GM18868 (cell line): Measurements from ENCODE around the gene GAL3ST2.
"Not testable (repeated sequence)": the region's sequence is repeated elsewhere in the genome, so short reads cannot be mapped to it uniquely, and the experiment has no call there.

Experiments
- ATAC-seq: cut with Tn5 transposase; IDR thresholded peaks from one replicate; pipeline ENCODE4 v1.9.1; 2021; ENCODE audit warnings: mild to moderate bottlenecking, moderate library complexity; ENCODE audit not compliant: unreplicated experiment

Gene GAL3ST2

DNA sequence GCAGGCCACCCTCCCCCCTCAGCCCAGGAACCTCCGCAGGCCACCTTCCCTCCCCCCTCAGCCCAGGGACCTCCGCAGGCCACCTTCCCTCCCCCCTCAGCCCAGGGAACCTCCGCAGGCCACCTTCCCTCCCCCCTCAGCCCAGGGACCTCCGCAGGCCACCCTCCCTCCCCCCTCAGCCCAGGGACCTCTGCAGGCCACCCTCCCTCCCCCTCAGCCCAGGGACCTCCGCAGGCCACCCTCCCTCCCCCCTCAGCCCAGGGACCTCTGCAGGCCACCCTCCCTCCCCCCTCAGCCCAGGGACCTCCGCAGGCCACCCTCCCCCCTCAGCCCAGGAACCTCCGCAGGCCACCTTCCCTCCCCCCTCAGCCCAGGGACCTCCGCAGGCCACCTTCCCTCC is 29.6 kb downstream of the GAL3ST2 start:
- ATAC-seq: not testable (repeated sequence)

DNA sequence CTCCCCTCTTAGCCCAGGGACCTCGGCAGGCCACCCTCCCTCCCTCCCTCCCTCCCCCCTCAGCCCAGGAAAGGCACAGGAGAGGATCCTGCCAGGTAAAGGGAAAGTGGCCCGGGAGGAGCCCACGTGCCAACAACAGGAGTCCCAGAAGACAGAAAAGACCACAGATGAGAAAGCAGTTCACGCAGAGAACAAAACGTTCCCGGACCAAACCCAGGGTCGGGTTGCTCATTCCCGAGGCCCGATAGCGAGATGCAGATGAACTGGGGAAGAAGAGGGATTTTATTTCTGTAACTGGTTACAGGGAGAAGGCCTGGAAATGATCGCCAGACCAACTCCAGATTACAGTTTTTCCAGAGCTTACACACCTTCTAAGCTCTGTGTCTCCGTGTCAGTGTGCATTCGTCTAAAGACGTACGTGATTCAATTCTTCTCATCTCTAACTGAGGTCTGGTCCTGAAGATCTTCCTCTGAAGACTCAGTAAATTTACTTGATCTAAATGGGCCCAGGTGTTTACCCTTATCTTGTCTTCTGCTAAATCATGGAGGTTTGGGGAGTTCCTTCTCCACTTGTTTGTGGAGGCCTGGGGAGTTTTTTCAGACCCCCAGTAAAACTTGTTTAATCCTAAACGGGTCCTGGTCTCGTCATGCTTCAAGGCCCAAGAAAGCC is 31.6 kb downstream of the GAL3ST2 start:
- no peak for ATAC-seq

DNA sequence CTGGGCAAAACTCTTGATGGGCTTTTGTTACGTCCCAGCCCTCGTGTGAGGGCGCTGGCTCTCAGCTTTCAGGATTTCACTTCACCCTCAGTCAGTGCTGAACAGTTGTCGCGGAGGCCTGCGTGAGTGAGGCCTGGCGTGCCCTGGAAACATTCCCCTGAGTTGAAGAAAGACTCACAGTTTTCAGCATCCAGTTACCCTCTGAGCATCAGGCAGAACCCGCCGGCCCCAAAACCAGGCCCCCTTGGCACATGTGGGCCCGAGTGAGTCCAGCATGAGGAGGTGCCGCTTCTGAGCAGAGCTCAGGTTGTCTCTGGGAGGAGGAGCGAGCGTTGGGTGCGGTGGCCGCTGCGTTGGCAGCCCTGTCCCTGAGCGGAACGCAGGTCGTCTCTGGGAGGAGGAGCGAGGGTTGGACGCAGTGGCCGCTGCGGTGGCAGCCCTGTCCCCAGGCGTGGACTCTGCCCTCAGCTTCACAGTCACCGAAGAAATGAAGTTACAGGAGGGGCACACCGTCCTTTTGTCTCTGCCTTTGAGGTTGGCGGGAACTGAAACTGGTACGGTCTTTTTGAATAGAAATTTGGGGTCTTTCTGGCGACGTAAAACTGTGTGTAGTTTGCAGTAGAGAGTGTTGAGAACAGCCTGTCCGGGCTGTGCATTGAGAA is 32.2 kb downstream of the GAL3ST2 start, which contains the start of gene NEU4:
Gene NEU4 (plus strand): TSS at position 473 of the 662 bp plus-strand sequence. CDS start 5,292 bp downstream, outside the sequence.
- ATAC-seq: no peak

DNA sequence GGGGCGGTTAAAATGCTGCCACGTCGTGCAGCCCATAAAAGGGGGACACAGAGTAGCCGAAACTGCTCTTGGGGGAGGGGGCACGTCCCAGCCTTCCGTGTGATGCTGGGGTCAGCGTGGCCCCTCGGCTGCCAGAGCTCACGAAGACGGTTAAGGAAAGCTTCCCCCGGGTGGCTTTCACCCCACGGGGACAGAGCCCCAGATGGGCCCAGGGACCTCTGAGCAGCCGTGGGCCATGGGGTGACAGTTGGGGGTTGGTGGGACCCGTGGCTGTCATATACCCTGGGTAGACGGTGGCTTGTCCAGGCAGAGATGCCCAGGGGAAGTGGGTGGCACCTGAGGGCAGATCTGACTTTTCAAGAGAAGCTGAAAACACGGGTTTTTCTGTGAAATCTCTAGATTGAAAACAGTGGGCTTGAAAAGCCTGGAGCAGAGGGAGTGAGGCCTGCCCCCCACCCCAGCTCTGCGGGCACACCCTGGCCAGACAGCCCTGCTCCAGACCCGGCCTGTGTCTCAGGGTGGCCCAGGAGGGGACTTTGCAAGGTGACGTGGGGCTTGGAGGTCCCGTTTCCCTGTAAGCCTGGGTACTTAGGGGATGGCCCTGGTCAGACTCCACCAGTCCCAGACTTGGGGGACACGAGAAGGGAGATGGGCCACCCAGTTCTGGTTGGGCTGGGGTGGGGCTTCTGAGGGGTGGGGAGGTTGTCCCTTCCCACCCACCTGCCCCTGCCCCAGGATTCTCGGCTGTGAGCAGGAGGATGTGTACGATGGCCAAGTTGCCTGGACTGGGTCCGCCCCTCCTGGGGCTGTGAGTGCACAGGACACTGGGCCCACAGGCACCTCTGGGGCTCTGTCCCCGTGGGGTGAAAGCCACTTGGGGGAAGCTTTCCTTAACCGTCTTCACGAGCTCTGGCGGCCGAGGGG is 33.0 kb downstream of the GAL3ST2 start:
- no peak for ATAC-seq

DNA sequence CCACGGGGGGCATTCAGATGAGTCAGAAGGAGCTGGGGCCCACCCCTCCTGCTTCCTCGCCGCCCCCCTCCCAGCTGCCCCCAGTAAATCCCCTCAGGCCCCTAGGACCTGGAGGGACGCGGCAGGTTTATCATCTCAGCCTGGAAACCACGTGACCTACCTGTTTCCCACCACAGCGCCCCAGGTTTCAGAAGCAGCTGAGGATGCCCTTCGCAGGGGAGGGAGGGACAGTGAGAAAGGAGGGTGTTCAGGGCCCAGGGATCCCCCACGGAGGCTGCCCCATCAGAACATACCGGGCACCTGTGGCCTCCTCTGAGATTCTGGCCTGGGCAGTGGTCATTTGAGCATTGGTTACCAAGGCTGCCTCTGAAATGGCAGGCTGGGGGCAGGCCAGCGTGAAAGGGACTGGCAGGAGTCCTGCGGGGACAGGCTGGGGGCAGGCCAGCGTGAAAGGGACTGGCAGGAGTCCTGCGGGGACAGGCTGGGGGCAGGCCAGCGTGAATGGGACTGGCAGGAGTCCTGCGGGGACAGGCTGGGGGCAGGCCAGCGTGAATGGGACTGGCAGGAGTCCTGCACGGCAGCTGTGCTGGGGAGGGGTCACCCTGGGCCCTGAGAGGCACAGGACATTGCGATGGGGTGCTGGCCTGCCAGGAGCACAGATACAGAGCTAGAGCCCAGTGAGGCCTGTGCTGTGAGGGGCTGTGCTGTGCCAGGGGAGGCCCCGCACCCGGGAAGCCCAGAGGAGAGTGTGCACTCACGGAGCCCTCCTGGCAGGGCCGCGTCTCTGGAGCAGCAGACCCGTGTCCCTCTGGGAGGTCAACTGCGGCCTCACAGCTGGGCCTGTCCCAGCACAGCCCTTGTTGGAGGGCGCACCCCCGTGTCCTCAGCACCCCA is 33.9 kb downstream of the GAL3ST2 start:
- no peak for ATAC-seq

DNA sequence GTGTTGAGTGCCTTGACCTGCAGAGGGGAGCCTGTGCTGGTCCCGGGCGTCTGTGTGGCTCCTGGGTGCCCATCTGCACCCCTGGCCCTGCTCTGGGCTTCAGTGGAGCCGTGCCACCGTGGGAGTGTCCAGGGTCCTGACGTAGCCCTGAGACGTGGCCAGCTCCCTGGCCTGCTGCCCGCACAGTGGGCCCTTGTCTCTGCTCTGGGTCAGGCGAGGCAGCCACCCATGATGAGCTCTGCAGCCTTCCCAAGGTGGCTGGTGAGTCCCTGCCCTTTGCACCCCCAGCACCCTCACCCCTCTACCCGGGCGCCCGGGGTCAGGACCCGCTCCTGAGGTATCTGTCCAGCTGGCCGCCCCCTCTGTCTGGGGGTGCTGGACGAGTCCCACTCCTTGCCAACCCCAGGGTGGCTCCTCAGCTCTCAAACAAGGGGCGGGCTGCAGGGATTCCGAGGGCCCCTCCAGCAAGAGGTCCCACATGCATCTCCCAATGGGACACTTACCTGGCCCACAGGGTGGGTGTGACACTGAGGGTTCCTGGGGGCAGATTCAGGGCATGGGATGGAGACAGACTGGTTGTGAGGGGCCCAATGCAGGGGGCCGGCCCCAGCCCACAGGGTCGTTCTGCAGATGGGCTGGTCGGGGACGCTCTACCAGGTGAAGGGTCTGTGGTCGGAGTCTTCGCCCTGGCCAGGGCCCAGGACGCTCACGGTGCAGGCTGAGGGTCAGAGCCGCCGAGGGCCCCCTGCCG is 34.8 kb downstream of the GAL3ST2 start:
- ATAC-seq: no peak

DNA sequence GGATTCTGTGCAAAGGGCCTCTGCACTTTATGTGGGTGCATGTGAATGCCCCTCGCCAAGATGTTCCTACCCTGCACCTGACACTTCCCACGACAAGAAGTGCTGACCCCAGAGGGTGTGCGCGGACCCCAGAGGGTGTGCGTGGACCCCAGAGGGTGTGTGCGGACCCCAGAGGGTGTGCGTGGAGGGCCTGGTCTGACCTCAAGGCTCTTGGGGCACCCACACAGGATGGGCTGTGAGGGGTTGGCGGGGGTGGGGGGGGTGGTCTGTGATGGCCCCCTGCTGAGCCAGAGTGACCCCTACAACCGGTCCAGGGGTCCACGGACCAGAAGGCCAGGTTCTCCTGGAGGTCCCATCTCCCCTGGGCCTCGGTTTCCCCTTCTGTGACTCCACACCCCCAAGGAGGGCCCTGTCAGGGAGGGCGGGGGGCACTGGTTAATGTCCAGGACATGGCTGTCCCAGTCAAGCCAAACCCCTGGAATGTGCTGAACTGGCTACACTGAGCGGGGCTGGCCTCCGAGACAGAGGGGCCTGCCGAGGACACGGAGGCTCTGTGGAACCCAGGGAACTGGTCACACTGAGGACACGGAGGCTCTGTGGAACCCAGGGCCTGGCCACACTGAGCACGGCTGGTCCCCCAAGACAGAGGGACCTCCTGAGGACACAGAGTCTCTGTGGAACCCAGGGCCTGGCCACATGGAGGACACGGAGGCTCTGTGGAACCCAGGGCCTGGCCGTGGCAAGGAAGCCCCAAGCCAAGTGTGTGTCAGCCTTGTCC is 35.5 kb downstream of the GAL3ST2 start:
- ATAC-seq: no peak

DNA sequence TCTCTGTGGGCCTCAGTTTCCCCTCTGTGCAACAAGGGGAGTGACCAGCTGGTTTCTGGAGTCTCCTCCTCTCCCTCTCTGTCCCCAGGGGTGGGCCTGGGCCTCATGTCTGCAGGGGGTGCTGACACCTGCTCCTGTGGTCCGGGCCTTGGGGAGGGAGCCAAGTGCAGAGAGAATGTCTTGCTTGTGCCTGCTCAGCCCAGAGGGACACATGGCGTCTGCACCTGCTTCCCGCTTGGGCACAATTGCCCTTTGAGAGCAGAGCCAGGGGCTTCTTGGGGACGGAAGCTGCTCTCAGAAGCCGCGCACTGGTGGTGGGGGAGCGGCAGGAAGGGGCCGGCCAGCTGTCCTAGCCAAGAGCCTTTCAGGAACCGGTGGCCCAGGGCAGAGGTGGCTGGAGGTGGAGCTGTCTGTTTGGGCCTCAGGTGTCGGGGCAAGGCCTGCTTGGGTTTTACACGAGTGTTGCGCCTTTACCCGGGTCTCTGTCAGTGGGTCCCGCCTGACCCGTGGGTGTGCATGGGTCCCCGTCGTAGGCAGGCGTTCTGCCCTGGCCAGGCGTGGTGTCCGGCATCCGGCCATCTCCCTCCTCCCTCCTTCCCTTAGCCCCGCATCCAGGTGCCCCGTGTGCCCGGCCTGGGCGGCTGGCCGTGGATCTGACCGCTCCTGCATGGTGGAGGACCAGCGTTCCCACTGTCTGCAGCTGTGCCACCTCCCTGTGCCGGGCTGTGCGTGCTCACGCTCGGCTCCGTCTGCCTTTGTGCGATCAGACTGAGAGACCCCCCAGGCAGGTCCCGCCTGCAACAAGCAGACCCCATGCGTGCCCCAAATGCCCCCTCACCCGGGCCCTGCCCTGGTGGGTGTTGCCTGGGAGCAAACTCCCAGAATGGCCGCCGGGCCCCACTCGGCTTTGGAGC is 36.4 kb downstream of the GAL3ST2 start:
- ATAC-seq: no peak

DNA sequence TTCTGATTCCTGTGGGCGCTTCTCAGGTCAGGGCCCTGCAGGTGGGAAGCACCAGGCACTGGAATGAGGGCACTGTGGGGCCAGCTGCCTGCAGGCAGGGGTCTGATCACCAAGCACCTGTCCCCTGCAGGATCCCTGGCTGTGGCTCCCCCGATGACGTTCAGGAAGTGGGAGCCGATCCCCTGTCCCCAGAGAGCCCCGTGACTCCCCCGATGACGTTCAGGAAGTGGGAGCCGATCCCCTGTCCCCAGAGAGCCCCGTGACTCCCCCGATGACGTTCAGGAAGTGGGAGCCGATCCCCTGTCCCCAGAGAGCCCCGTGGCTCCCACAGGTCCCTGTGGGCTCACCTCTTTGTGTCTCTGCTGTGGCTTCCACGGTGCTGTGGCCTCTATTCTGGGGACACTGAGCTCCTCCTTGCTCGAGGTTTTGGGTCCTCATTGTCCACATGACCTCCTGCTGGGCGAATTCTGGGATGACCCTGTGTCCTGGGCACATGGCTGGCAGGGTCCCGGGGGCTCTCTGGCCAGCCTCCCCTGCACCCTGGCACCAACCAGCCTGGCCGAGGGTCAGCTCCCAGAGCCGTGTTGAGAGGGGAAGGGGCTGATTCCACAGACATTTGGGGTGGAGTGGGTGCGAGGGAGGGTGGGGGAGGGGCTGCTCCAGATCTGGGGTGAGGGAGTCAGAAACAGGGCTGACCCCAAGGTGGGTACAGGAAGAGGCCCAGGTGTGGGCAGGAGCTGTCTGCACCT is 37.2 kb downstream of the GAL3ST2 start:
- no peak for ATAC-seq

DNA sequence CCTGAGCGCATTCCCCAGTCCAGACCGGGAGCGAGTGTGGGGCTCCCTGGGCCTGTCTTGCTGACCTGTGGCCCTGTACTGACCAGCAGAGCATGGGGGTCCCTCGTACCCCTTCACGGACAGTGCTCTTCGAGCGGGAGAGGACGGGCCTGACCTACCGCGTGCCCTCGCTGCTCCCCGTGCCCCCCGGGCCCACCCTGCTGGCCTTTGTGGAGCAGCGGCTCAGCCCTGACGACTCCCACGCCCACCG is 37.7 kb downstream of the GAL3ST2 start:
- ATAC-seq: no peak

DNA sequence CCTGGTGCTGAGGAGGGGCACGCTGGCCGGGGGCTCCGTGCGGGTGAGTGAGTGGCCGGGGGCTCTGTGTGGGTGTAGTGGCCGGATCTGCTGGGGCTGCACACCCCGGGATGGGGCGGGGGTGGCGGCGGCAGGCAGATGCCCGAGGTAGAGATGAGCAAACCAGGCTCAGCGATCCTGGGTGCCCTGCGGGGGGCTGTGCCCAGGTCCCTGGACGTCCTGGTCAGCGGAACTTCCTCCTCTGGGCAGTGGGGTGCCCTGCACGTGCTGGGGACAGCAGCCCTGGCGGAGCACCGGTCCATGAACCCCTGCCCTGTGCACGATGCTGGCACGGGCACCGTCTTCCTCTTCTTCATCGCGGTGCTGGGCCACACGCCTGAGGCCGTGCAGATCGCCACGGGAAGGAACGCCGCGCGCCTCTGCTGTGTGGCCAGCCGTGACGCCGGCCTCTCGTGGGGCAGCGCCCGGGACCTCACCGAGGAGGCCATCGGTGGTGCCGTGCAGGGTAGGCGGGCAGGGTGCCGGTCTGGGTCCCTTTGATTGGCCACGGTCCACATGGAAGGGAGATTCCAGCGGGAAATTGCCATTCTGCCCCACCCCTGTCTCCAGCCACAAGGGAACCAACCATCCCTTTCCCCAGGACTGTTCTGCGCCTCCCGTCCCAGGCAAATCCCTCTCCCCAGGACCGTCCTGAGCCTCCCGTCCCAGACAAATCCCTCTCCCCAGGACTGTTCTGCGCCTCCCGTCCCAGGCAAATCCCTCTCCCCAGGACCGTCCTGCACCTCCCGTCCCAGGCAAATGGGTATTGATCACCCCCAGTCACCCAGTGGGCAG is 38.2 kb downstream of the GAL3ST2 start:
- ATAC-seq: no peak

DNA sequence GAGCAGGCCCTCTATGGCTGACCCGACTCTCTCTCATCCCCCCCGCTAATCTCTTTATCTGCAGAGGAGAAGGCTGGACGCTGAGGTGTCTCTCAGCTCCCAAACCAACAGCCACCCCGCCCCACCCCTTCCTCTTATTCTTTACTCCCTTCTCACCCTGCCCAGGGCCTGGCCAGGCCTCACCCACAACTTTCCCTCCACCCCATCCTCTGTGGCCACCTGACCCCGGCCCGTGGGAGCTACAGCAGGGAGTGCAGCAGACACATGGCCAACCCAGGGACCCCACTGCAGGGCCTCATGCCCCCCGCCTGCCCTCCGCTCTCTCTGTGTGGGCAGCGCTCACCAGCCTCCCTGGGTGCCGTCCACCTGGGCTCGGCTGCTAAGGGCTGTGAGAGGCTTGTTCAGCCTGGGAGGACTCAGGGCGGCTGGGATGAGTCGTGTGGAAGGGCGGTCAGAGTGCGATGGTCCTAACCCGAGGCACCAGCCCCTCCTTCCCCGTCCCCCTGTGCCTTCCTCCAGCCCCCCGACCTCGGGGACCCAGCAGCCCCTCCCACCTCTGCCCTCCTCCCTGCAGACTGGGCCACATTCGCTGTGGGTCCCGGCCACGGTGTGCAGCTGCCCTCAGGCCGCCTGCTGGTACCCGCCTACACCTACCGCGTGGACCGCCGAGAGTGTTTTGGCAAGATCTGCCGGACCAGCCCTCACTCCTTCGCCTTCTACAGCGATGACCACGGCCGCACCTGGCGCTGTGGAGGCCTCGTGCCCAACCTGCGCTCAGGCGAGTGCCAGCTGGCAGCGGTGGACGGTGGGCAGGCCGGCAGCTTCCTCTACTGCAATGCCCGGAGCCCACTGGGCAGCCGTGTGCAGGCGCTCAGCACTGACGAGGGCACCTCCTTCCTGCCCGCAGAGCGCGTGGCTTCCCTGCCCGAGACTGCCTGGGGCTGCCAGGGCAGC is 39.1 kb downstream of the GAL3ST2 start:
- ATAC-seq: no peak

DNA sequence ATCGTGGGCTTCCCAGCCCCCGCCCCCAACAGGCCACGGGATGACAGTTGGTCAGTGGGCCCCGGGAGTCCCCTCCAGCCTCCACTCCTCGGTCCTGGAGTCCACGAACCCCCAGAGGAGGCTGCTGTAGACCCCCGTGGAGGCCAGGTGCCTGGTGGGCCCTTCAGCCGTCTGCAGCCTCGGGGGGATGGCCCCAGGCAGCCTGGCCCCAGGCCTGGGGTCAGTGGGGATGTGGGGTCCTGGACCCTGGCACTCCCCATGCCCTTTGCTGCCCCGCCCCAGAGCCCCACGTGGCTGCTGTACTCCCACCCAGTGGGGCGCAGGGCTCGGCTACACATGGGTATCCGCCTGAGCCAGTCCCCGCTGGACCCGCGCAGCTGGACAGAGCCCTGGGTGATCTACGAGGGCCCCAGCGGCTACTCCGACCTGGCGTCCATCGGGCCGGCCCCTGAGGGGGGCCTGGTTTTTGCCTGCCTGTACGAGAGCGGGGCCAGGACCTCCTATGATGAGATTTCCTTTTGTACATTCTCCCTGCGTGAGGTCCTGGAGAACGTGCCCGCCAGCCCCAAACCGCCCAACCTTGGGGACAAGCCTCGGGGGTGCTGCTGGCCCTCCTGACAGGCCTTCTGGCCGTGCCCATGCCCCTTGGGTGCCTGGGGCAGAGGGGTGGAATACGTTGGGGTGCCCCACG is 40.0 kb downstream of the GAL3ST2 start:
- ATAC-seq: no peak

DNA sequence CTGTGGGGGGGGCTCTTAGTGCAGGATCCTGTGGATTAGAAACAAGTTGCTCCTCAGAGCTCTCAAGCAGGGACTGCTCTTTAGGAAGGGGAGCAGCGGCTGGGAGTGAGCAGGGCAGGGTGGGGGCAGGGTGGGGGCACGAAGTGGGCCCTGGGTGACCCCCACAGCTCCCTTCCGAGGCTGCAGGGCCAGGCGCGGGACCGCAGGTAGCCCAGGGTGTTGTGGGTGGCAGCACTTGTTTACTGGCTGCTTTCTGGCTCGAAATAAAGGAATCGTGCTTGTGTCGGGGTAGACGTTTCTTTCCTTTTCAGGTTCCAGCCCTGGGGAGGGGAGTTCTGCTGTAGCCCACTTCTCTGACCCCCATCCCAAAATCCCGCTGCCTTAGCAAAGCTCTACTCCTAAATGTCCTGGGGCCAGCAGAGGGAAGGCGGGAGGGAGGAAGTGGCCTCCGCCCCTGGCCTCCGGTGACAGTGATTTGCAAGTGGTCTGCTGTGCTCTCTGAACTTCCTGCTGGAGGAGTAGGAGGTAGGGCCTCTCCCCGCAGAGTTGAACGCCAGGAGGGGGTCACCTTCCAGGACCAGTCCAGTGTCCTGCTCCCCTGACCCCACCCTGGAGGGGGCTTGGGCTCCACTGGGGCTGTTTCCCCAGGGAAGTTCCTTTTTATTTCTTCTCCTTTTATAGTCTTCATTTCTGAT is 40.7 kb downstream of the GAL3ST2 start:
- no peak for ATAC-seq
